HepG2 (cell line): ENCODE data around the gene CLBA1. TPM values are rescaled to one million over a fixed set of nuclear protein-coding genes. Genes with fewer than 3 reads are reported as not detected.

Source experiments
- ATAC-seq: fragments of 200-7000 bp; cut with Tn5 transposase; 3 replicates; pipeline ENCODE4 v1.9.1; 2020; ENCODE audit warnings: mild to moderate bottlenecking, moderate library complexity
- BruUV-seq: library from RNA; stranded (reverse); fragments of 400-500 nt; replicated peaks from 2 replicates; lab custom pipeline; 2021; lab: Mats Ljungman, UMichigan
- CTCF ChIA-PET: fragments of 300-600 bp; formaldehyde crosslinking; extraction: SDS; loops from one replicate; lab custom pipeline; 2021; ENCODE audit warnings: low total read pairs, inconsistent platforms, low intra/inter-chr PET ratio; lab: Yijun Ruan, JAX
- POLR2A ChIA-PET: fragments of 350-600 bp; sonication (Branson Sonifier 250); formaldehyde crosslinking; loops from one replicate; lab custom pipeline; 2020; ENCODE audit warnings: antibody characterized with exemption, inconsistent platforms; lab: Yijun Ruan, JAX
- DNase-seq: peaks from one replicate; pipeline ENCODE4 v3.0.0-alpha.2; 2015; ENCODE audit warnings: low spot score
- FAIRE-seq: peaks from 3 replicates; lab custom pipeline; 2011; peaks lifted over from hg19 to GRCh38; lab: Jason Lieb, UNC
- H2AFZ ChIP-seq: one replicate; pipeline ENCODE4 v1.6.1; 2011; ENCODE audit warnings: low read length, inconsistent platforms
- H3K27ac ChIP-seq: fragments of 300-600 bp; 3 replicates; pipeline ENCODE4 v1.8.0; 2011; ENCODE audit warnings: mixed run types, mild to moderate bottlenecking, mixed read lengths, low read length, inconsistent platforms; ENCODE audit not compliant: insufficient read depth; ENCODE audit errors: extremely low read length
- H3K27me3 ChIP-seq, 2 experiments: fragments of 200-600 bp in 1 of 2; 2 replicates in 1 of 2; 3 replicates in 1 of 2; pipeline versions ENCODE4 v1.6.0 to v1.8.0; 2011; ENCODE audit warnings: low read length in 2 of 2, mild to moderate bottlenecking in 2 of 2, moderate library complexity in 2 of 2, inconsistent platforms in 1 of 2; ENCODE audit not compliant: insufficient read depth in 2 of 2, control insufficient read depth in 1 of 2
- H3K36me3 ChIP-seq, 2 experiments: fragments of 200-600 bp in 1 of 2; replicated peaks in 1 of 2; 2 replicates in 1 of 2; 3 replicates in 1 of 2; pipeline versions ENCODE4 v1.5.1 to v1.8.0; 2011; ENCODE audit warnings: low read length in 2 of 2, inconsistent platforms in 1 of 2; ENCODE audit not compliant: insufficient read depth in 2 of 2, control insufficient read depth in 1 of 2
- H3K4me1 ChIP-seq: 2 replicates; pipeline ENCODE4 v1.5.1; 2012; ENCODE audit warnings: low read length, inconsistent platforms; ENCODE audit not compliant: insufficient read depth
- H3K4me2 ChIP-seq: 2 replicates; pipeline ENCODE4 v1.6.0; 2011; ENCODE audit warnings: low read depth, low read length, inconsistent platforms
- H3K4me3 ChIP-seq, 3 experiments: fragments of 200-600 bp in 1 of 3; sonication (generic), shearing (Covaris generic) in 1 of 3; replicated peaks in 1 of 3; 2 replicates each; pipeline ENCODE4 v1.5.1; 2011 to 2016; ENCODE audit warnings: low read length in 3 of 3, inconsistent platforms in 2 of 3, low read depth in 2 of 3, mild to moderate bottlenecking in 2 of 3, control low read depth in 1 of 3, mixed read lengths in 1 of 3; ENCODE audit not compliant: insufficient read depth in 1 of 3
- H3K79me2 ChIP-seq: one replicate; pipeline ENCODE4 v1.6.1; 2011; ENCODE audit warnings: low read length, inconsistent platforms; ENCODE audit not compliant: insufficient read depth
- H3K9ac ChIP-seq: 2 replicates; pipeline ENCODE4 v1.6.0; 2011; ENCODE audit warnings: mild to moderate bottlenecking, low read depth, low read length, inconsistent platforms; ENCODE audit not compliant: insufficient read depth
- H3K9me3 ChIP-seq: 2 replicates; pipeline ENCODE4 v1.5.1; 2012; ENCODE audit warnings: mild to moderate bottlenecking, low read length
- H4K20me1 ChIP-seq: 2 replicates; pipeline ENCODE4 v1.6.0; 2011; ENCODE audit warnings: inconsistent platforms, mild to moderate bottlenecking, low read length, moderate library complexity; ENCODE audit not compliant: insufficient read depth
- CENPT ChIP-seq: sonication (generic); formaldehyde crosslinking; IDR thresholded peaks from 2 replicates; pipeline ENCODE4 v1.8.0; 2022; ENCODE audit warnings: low read depth, mild to moderate bottlenecking, moderate library complexity, missing genetic modification reagents
- HDAC6 ChIP-seq: fragments of 200-600 bp; sonication (generic); IDR thresholded peaks from 2 replicates; pipeline ENCODE4 v1.7.0; 2017; ENCODE audit warnings: mild to moderate bottlenecking, antibody characterized with exemption, low read length, low read depth
- MAFK ChIP-seq, 2 experiments: IDR thresholded peaks in 1 of 2; conservative IDR thresholded peaks in 1 of 2; 2 replicates each; pipeline ENCODE4 v1.6.1; 2011; ENCODE audit warnings: improper control_type of control experiment in 2 of 2, low read length in 2 of 2
- NCOA2 ChIP-seq: sonication (generic); formaldehyde crosslinking; IDR thresholded peaks from 2 replicates; pipeline ENCODE4 v1.8.0; 2022; ENCODE audit warnings: inconsistent platforms
- NR2F1 ChIP-seq, 2 experiments: fragments of 450-650 bp in 1 of 2; formaldehyde crosslinking in 1 of 2; IDR thresholded peaks; 2 replicates each; pipeline versions ENCODE4 v1.5.0 to v1.6.1; 2016 to 2020; ENCODE audit warnings: mild to moderate bottlenecking in 1 of 2, missing compliant biosample characterization in 1 of 2, missing genetic modification reagents in 1 of 2, moderate library complexity in 1 of 2
- NR3C1 ChIP-seq: sonication (generic); formaldehyde crosslinking; IDR thresholded peaks from 2 replicates; pipeline ENCODE4 v1.4.0; 2020; ENCODE audit warnings: missing genetic modification reagents
- RBAK ChIP-seq: sonication (generic); formaldehyde crosslinking; IDR thresholded peaks from 2 replicates; pipeline ENCODE4 v1.5.1; 2020; ENCODE audit warnings: mild to moderate bottlenecking, missing genetic modification reagents
- TFAP4 ChIP-seq: sonication (generic); IDR thresholded peaks from 2 replicates; pipeline ENCODE4 v1.6.1; 2016; ENCODE audit warnings: low read depth, borderline replicate concordance
- ZNF143 ChIP-seq: sonication (generic); formaldehyde crosslinking; IDR thresholded peaks from 2 replicates; pipeline ENCODE4 v1.4.0; 2020; ENCODE audit warnings: missing genetic modification reagents
- ZNF749 ChIP-seq: sonication (generic); formaldehyde crosslinking; IDR thresholded peaks from 2 replicates; pipeline ENCODE4 v1.8.0; 2022; ENCODE audit warnings: mild to moderate bottlenecking, missing genetic modification reagents, moderate library complexity, borderline replicate concordance
- WGBS: methylation state at CpG from one replicate; pipeline ENCODE4 v1.1.6; 2017; ENCODE audit warnings: low lambda C conversion rate; 5-methylcytosine and 5-hydroxymethylcytosine counted together
- in situ Hi-C: cut with HindIII; loops from 2 replicates; pipeline ENCODE4 v1.10.0; 2017; ENCODE audit warnings: low pct_unique_long_range_greater_than_20kb; ENCODE audit not compliant: extremely low pct_ligation_motif_present
- intact Hi-C: fragments of 100-400 bp; cut with micrococcal nuclease; formaldehyde crosslinking; loops from one replicate; pipeline ENCODE4 v1.10.0; 2022; ENCODE audit not compliant: unreplicated experiment
- polyA plus RNA-seq, 8 experiments: library from polyadenylated mRNA; depleted of rRNA in 3 of 8; stranded (reverse) in 7 of 8; unstranded in 1 of 8; fragments of >200 nt; fragmentation: Illumina TruSeq in 4 of 8; extraction: Trizol in 4 of 8; gene quantifications; 2 replicates each; pipeline versions ENCODE4 v1.2.1 to v1.2.3, GENCODE V29; 2011 to 2016; ENCODE audit warnings: low read depth in 4 of 8, missing spikeins in 1 of 8, mixed read lengths in 1 of 8; ENCODE audit not compliant: insufficient read depth in 1 of 8
- total RNA-seq, 5 experiments: library from RNA; depleted of rRNA; stranded (reverse); fragments of >200 nt; fragmentation: Illumina TruSeq; extraction: Trizol; gene quantifications; 2 replicates each; pipeline ENCODE4 v1.2.3, GENCODE V29; 2016; ENCODE audit warnings: low read depth in 1 of 5
- TF ChIP-seq, protein P1 (sequence below): sonication (generic); formaldehyde crosslinking; IDR thresholded peaks from 2 replicates; pipeline ENCODE4 v1.5.1; 2020; ENCODE audit warnings: mild to moderate bottlenecking, missing genetic modification reagents, moderate library complexity
- TF ChIP-seq, protein P2 (sequence below): sonication (generic); formaldehyde crosslinking; IDR thresholded peaks from 2 replicates; pipeline ENCODE4 v1.4.0; 2020; ENCODE audit warnings: missing genetic modification reagents, mild to moderate bottlenecking, borderline replicate concordance
- TF ChIP-seq, protein P3 (sequence below): sonication (generic); formaldehyde crosslinking; IDR thresholded peaks from 2 replicates; pipeline ENCODE4 v1.5.1; 2020; ENCODE audit warnings: missing genetic modification reagents, mild to moderate bottlenecking, borderline replicate concordance
- TF ChIP-seq, protein P4 (sequence below): sonication (generic); formaldehyde crosslinking; IDR thresholded peaks from 2 replicates; pipeline ENCODE4 v1.4.0; 2020; ENCODE audit warnings: missing genetic modification reagents

Gene CLBA1
- total and polyA plus RNA-seq, 2 of the 13 experiments (the other 11 are each of a cell fraction or from before 2014, with no cell fraction given) = 1.2 to 1.4 TPM

GRCh38 chr14:105030194-105030593, 44.6 kb downstream of the CLBA1 start:
- CTCF ChIA-PET = no interaction called here
- H3K4me2 ChIP-seq = no peak overlapping the region
- no peaks in the 10 kb centered on the region for H3K9me3 ChIP-seq
- DNase-seq = no peak
- intact Hi-C loops (no loop called here), in situ Hi-C loops (no loop called here)
- no peak overlapping the region for H2AFZ ChIP-seq
- no peaks in the 10 kb centered on the region for H4K20me1 ChIP-seq
- ATAC-seq = no peak
- H3K9ac ChIP-seq = no peak overlapping the region
- BruUV-seq = no TSS peak
- H3K4me3 ChIP-seq = no peak overlapping the region
- H3K27ac ChIP-seq = no peak overlapping the region
- no peak for FAIRE-seq
- no peaks in the 10 kb centered on the region for H3K79me2 ChIP-seq
- TF ChIP-seq, protein P1, sequence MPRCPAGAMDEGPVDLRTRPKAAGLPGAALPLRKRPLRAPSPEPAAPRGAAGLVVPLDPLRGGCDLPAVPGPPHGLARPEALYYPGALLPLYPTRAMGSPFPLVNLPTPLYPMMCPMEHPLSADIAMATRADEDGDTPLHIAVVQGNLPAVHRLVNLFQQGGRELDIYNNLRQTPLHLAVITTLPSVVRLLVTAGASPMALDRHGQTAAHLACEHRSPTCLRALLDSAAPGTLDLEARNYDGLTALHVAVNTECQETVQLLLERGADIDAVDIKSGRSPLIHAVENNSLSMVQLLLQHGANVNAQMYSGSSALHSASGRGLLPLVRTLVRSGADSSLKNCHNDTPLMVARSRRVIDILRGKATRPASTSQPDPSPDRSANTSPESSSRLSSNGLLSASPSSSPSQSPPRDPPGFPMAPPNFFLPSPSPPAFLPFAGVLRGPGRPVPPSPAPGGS (CRISPR knock-in tag) = no peak
- TF ChIP-seq NR2F1 (CRISPR knock-in tag; IDR thresholded peaks at IDR 0.05) (no peak), TFAP4 (no peak), NR3C1 (CRISPR knock-in tag) (no peak), CENPT (CRISPR knock-in tag) (no peak), NCOA2 (CRISPR knock-in tag) (no peak), HDAC6 (no peak), ZNF749 (CRISPR knock-in tag) (no peak), ZNF143 (no peak), RBAK (CRISPR knock-in tag) (no peak), MAFK (conservative IDR thresholded peaks at IDR 0.05 in 1 of 2, IDR thresholded peaks at IDR 0.05 in 1 of 2; ENCODE audit: low read length in 2 of 2) (no peak)
- TF ChIP-seq, protein P2, sequence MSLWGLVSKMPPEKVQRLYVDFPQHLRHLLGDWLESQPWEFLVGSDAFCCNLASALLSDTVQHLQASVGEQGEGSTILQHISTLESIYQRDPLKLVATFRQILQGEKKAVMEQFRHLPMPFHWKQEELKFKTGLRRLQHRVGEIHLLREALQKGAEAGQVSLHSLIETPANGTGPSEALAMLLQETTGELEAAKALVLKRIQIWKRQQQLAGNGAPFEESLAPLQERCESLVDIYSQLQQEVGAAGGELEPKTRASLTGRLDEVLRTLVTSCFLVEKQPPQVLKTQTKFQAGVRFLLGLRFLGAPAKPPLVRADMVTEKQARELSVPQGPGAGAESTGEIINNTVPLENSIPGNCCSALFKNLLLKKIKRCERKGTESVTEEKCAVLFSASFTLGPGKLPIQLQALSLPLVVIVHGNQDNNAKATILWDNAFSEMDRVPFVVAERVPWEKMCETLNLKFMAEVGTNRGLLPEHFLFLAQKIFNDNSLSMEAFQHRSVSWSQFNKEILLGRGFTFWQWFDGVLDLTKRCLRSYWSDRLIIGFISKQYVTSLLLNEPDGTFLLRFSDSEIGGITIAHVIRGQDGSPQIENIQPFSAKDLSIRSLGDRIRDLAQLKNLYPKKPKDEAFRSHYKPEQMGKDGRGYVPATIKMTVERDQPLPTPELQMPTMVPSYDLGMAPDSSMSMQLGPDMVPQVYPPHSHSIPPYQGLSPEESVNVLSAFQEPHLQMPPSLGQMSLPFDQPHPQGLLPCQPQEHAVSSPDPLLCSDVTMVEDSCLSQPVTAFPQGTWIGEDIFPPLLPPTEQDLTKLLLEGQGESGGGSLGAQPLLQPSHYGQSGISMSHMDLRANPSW (CRISPR knock-in tag) = no peak
- TF ChIP-seq, protein P3, sequence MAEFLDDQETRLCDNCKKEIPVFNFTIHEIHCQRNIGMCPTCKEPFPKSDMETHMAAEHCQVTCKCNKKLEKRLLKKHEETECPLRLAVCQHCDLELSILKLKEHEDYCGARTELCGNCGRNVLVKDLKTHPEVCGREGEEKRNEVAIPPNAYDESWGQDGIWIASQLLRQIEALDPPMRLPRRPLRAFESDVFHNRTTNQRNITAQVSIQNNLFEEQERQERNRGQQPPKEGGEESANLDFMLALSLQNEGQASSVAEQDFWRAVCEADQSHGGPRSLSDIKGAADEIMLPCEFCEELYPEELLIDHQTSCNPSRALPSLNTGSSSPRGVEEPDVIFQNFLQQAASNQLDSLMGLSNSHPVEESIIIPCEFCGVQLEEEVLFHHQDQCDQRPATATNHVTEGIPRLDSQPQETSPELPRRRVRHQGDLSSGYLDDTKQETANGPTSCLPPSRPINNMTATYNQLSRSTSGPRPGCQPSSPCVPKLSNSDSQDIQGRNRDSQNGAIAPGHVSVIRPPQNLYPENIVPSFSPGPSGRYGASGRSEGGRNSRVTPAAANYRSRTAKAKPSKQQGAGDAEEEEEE (CRISPR knock-in tag) = no peak
- TF ChIP-seq, protein P4, sequence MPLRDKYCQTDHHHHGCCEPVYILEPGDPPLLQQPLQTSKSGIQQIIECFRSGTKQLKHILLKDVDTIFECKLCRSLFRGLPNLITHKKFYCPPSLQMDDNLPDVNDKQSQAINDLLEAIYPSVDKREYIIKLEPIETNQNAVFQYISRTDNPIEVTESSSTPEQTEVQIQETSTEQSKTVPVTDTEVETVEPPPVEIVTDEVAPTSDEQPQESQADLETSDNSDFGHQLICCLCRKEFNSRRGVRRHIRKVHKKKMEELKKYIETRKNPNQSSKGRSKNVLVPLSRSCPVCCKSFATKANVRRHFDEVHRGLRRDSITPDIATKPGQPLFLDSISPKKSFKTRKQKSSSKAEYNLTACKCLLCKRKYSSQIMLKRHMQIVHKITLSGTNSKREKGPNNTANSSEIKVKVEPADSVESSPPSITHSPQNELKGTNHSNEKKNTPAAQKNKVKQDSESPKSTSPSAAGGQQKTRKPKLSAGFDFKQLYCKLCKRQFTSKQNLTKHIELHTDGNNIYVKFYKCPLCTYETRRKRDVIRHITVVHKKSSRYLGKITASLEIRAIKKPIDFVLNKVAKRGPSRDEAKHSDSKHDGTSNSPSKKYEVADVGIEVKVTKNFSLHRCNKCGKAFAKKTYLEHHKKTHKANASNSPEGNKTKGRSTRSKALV (CRISPR knock-in tag) = no peak
- TF ChIP-seq, all 625 proteins: peak for 0
- H3K4me1 ChIP-seq = no peaks in the 10 kb centered on the region
- 0% methylated on average over 2 of the region's 2 CpGs for WGBS
- H3K27me3 ChIP-seq = peaks cover 2 to 30% of the 10 kb centered on the region in 2 experiments; a peak in 4 of 5 replicates
- H3K36me3 ChIP-seq = no peaks in the 10 kb centered on the region
- POLR2A ChIA-PET = no interaction called here
